Stimulated activated memory B cell treated with anti-CD40 and anti-IgM and Interleukin-4, amounts not matched to agents 10 μg/mL and 1 μg/mL and 100 μg/mL, for 72 hours (primary cell): ENCODE measurements around the gene PCDHB13.
A peak's percentile ranks its signal among the peaks of the same experiment; 100 is the strongest.
"Not testable (repeated sequence)": the region's sequence is repeated elsewhere in the genome, so short reads cannot be mapped to it uniquely, and the experiment has no call there.

Source experiments
- ATAC-seq: fragments of 150-1000 bp; cut with Tn5 transposase; 2 replicates; pipeline ENCODE4 v1.10.0; 2021
- H3K27ac Mint-ChIP-seq: one replicate; pipeline ENCODE4 v1.8.0; 2022; ENCODE audit warnings: mild to moderate bottlenecking, mixed read lengths
- H3K27me3 Mint-ChIP-seq: one replicate; pipeline ENCODE4 v1.8.0; 2022; ENCODE audit warnings: mixed read lengths
- H3K36me3 Mint-ChIP-seq: one replicate; pipeline ENCODE4 v1.8.0; 2022; ENCODE audit warnings: mixed read lengths
- H3K4me1 Mint-ChIP-seq: one replicate; pipeline ENCODE4 v1.8.0; 2022; ENCODE audit warnings: mixed read lengths
- H3K4me3 Mint-ChIP-seq: one replicate; pipeline ENCODE4 v1.8.0; 2022; ENCODE audit warnings: mild to moderate bottlenecking, moderate library complexity, mixed read lengths
- H3K9me3 Mint-ChIP-seq: one replicate; pipeline ENCODE4 v1.8.0; 2022; ENCODE audit warnings: mixed read lengths

PCDHB13 gene

GRCh38 chr5:141213656-141214339 is at the start of gene PCDHB13:
Gene PCDHB13, plus strand, starts transcription at chr5:141213919. Its CDS starts 205 bp downstream, at chr5:141214124.
- H3K27me3 Mint-ChIP-seq: peaks cover 46% of the 10 kb centered on the region
- not testable (repeated sequence) for H3K4me3 Mint-ChIP-seq, H3K36me3 Mint-ChIP-seq

GRCh38 chr5:141172381-141173204 is 41.1 kb upstream of the PCDHB13 start, which contains the start of gene PCDHB7:
Gene PCDHB7, plus strand, starts transcription at chr5:141172644. Its CDS starts 192 bp downstream, at chr5:141172836.
- no peak for ATAC-seq
- peaks cover 30% of the 10 kb centered on the region for H3K27me3 Mint-ChIP-seq

More at GRCh38 chr5:141213656-141214339, at the start of gene PCDHB13:
- not testable (repeated sequence) for ATAC-seq, H3K27ac Mint-ChIP-seq, H3K4me1 Mint-ChIP-seq
- peaks cover 19% of the 10 kb centered on the region for H3K9me3 Mint-ChIP-seq

GRCh38 chr5:141174291-141175104 is 39.2 kb upstream of the PCDHB13 start:
- H3K27ac Mint-ChIP-seq, H3K9me3 Mint-ChIP-seq, H3K4me3 Mint-ChIP-seq, H3K4me1 Mint-ChIP-seq, ATAC-seq, H3K36me3 Mint-ChIP-seq: not testable (repeated sequence)
- H3K27me3 Mint-ChIP-seq: peaks cover 12% of the 10 kb centered on the region

More at GRCh38 chr5:141172381-141173204, 41.1 kb upstream of the PCDHB13 start, which contains the start of gene PCDHB7:
- Mint-ChIP-seq H3K27ac (no peak within 1 kb of the TSS), H3K9me3 (peaks cover 3% of the 10 kb centered on the region), H3K36me3 (no peaks in the 10 kb centered on the region), H3K4me1 (no peaks in the 10 kb centered on the region), H3K4me3 (no peak within 1 kb of the TSS)

GRCh38 chr5:141175933-141176332 is 37.8 kb upstream of the PCDHB13 start:
- no peaks in the 10 kb centered on the region for H3K9me3 Mint-ChIP-seq
- no peaks in the 10 kb centered on the region for H3K36me3 Mint-ChIP-seq
- ATAC-seq: no peak
- H3K27ac Mint-ChIP-seq: no peak overlapping the region
- H3K27me3 Mint-ChIP-seq: peaks cover 6% of the 10 kb centered on the region
- no peak overlapping the region for H3K4me3 Mint-ChIP-seq
- H3K4me1 Mint-ChIP-seq: no peaks in the 10 kb centered on the region

DNA sequence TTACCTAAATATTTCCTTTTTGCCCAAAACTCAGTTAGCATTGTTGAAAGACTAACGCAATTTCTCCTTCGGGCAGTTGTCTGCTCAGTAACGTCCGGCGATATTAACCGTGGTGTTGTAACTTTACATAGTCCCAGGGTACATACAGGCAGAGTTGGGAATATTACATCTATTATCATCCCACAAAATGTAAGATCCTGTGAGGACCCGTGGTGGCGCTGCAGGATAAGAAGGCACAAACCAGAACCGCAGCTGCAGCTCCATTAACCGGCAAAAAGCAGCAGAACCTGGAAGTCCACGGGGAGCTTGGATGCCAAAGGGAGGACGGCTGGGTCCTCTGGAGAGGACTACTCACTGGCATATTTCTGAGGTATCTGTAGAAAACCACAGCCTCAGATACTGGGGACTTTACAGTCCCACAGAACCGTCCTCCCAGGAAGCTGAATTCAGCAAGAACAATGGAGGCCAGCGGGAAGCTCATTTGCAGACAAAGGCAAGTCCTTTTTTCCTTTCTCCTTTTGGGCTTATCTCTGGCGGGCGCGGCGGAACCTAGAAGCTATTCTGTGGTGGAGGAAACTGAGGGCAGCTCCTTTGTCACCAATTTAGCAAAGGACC is 36.0 kb upstream of the PCDHB13 start, which contains the start of gene PCDHB8:
Gene PCDHB8 (plus strand): TSS at position 214 of the 615 bp plus-strand sequence. CDS start 245 bp downstream, at position 459.
- H3K27ac Mint-ChIP-seq, H3K9me3 Mint-ChIP-seq, H3K4me3 Mint-ChIP-seq, ATAC-seq, H3K36me3 Mint-ChIP-seq, H3K4me1 Mint-ChIP-seq: not testable (repeated sequence)
- peaks cover 13% of the 10 kb centered on the region for H3K27me3 Mint-ChIP-seq

DNA sequence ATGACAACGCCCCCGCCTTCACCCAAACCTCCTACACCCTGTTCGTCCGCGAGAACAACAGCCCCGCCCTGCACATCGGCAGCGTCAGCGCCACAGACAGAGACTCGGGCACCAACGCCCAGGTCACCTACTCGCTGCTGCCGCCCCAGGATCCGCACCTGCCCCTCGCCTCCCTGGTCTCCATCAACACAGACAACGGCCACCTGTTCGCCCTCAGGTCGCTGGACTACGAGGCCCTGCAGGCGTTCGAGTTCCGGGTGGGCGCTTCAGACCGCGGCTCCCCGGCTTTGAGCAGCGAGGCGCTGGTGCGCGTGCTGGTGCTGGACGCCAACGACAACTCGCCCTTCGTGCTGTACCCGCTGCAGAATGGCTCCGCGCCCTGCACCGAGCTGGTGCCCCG is 34.3 kb upstream of the PCDHB13 start:
- H3K27me3 Mint-ChIP-seq: peaks cover 24% of the 10 kb centered on the region
- H3K9me3 Mint-ChIP-seq, H3K4me1 Mint-ChIP-seq, ATAC-seq, H3K27ac Mint-ChIP-seq, H3K36me3 Mint-ChIP-seq, H3K4me3 Mint-ChIP-seq: not testable (repeated sequence)

DNA sequence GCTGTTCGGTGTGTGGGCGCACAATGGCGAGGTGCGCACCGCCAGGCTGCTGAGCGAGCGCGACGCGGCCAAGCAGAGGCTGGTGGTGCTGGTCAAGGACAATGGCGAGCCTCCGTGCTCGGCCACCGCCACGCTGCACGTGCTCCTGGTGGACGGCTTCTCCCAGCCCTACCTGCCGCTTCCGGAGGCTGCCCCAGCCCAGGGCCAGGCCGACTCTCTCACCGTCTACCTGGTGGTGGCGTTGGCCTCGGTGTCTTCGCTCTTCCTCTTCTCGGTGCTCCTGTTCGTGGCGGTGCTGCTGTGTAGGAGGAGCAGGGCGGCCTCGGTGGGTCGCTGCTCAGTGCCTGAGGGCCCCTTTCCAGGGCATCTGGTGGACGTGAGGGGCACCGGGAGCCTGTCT is 33.8 kb upstream of the PCDHB13 start:
- peaks cover 29% of the 10 kb centered on the region for H3K27me3 Mint-ChIP-seq
- not testable (repeated sequence) for H3K4me3 Mint-ChIP-seq, ATAC-seq, H3K36me3 Mint-ChIP-seq, H3K4me1 Mint-ChIP-seq, H3K9me3 Mint-ChIP-seq, H3K27ac Mint-ChIP-seq

DNA sequence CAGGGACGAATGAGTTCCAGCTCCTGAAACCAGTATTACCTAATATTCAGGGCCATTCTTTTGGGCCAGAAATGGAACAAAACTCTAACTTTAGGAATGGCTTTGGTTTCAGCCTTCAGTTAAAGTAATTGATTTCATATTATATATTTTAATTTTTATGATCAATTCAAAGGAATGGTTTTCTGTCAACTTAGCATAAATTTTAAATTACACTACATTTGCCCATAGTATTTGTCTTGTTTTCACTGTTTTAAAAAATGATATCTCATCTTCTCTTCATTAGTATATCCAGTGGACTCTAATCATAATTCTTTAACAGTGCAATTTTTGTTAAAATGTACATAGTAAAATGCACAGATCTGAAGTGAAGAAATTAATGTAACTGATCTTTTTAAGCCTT is 33.4 kb upstream of the PCDHB13 start:
- H3K27ac Mint-ChIP-seq: no peak overlapping the region
- ATAC-seq: no peak
- peaks cover 13% of the 10 kb centered on the region for H3K9me3 Mint-ChIP-seq
- no peaks in the 10 kb centered on the region for H3K36me3 Mint-ChIP-seq
- no peak overlapping the region for H3K4me3 Mint-ChIP-seq
- no peaks in the 10 kb centered on the region for H3K4me1 Mint-ChIP-seq
- peaks cover 33% of the 10 kb centered on the region for H3K27me3 Mint-ChIP-seq

DNA sequence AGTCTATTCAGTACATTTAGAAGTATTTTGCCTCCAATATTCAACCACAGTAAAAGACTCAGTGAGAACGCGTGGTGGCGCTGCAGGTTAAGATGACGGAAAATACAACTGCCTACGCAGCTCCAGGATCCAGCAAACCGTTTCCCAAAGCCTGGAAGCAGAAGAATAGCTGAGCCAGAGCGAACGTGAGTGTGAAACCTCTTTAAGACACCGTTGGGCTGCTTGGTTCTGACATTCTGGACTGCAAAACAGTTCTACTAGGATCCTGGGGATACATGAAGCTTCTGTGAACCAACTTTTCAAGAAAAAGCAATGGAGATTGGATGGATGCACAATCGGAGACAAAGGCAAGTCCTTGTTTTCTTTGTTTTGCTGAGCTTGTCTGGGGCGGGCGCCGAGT is 31.5 kb upstream of the PCDHB13 start, which contains the start of gene PCDHB16:
Gene PCDHB16 (plus strand): TSS at position 140 of the 400 bp plus-strand sequence. CDS start 173 bp downstream, at position 313.
- Mint-ChIP-seq H3K4me1 (peaks cover 7% of the 10 kb centered on the region), H3K27ac (no peak within 1 kb of the TSS), H3K4me3 (no peak within 1 kb of the TSS), H3K36me3 (no peaks in the 10 kb centered on the region), H3K27me3 (peaks cover 51% of the 10 kb centered on the region), H3K9me3 (peaks cover 16% of the 10 kb centered on the region)
- ATAC-seq: no peak

- H3K27me3 Mint-ChIP-seq: peaks cover 59% of the 10 kb centered on the region
- H3K27ac Mint-ChIP-seq, H3K4me3 Mint-ChIP-seq, H3K36me3 Mint-ChIP-seq, H3K4me1 Mint-ChIP-seq, ATAC-seq: not testable (repeated sequence)
- peaks cover 19% of the 10 kb centered on the region for H3K9me3 Mint-ChIP-seq
Measured at GRCh38 chr5:141184117-141184855, 29.4 kb upstream of the PCDHB13 start.

DNA sequence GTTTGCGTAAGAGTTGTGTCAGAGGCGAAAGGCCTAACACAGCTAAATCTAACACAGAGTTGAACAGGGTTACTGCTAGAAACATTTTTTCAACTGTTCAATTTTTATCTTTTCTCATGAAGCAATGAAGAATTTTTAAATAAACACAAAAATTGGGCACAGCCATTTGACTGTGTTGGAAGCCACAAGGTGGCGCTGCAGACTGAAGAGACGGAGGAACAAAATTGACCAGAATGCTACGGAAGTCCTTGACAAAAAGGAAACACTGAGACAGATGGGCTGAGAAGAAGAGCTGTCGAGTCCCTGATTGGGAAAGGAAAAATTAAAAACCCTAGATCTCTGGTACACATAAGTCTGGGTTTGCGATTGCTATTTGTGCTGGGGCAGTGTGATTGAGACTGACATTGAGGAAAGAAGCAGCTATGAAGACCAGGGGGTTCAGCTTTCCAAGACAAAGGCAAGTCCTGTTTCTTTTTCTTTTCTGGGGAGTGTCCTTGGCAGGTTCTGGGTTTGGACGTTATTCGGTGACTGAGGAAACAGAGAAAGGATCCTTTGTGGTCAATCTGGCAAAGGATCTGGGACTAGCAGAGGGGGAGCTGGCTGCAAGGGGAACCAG is 26.7 kb upstream of the PCDHB13 start, which contains the start of gene PCDHB9:
Gene PCDHB9 (plus strand): TSS at position 265 of the 616 bp plus-strand sequence. CDS start 158 bp downstream, at position 423.
- Mint-ChIP-seq H3K4me3 (peak within 1 kb of the TSS; percentile 50), H3K36me3 (peaks cover 5% of the 10 kb centered on the region), H3K4me1 (peaks cover 10% of the 10 kb centered on the region), H3K9me3 (peaks cover 20% of the 10 kb centered on the region), H3K27me3 (peaks cover 68% of the 10 kb centered on the region), H3K27ac (no peak within 1 kb of the TSS)
- no peak for ATAC-seq

- not testable (repeated sequence) for H3K36me3 Mint-ChIP-seq, H3K27ac Mint-ChIP-seq, H3K4me3 Mint-ChIP-seq, ATAC-seq
- H3K9me3 Mint-ChIP-seq: peaks cover 18% of the 10 kb centered on the region
- peaks cover 55% of the 10 kb centered on the region for H3K27me3 Mint-ChIP-seq
- H3K4me1 Mint-ChIP-seq: peaks cover 14% of the 10 kb centered on the region
Measured at GRCh38 chr5:141188682-141189081, 25.0 kb upstream of the PCDHB13 start.

DNA sequence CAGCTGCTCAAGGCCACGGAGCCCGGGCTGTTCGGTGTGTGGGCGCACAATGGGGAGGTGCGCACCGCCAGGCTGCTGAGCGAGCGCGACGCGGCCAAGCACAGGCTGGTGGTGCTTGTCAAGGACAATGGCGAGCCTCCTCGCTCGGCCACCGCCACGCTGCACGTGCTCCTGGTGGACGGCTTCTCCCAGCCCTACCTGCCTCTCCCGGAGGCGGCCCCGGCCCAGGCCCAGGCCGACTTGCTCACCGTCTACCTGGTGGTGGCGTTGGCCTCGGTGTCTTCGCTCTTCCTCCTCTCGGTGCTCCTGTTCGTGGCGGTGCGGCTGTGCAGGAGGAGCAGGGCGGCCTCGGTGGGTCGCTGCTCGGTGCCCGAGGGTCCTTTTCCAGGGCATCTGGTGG is 24.6 kb upstream of the PCDHB13 start:
- Mint-ChIP-seq H3K4me1 (peaks cover 14% of the 10 kb centered on the region), H3K27me3 (peaks cover 55% of the 10 kb centered on the region), H3K9me3 (peaks cover 18% of the 10 kb centered on the region)
- ATAC-seq, H3K4me3 Mint-ChIP-seq, H3K27ac Mint-ChIP-seq, H3K36me3 Mint-ChIP-seq: not testable (repeated sequence)
